Esophagus squamous epithelium (tissue), 4 donors: ENCODE measurements around the gene NR3C2.

ENCODE experiments used
- POLR2A ChIP-seq, 4 donors: fragments of 450-650 bp; IDR thresholded peaks; one replicate each; pipeline ENCODE4 v1.6.1; 2017; ENCODE audit warnings: antibody characterized with exemption in 4 of 4, mild to moderate bottlenecking in 4 of 4, moderate library complexity in 3 of 4
- TF ChIP-seq, protein P1 (sequence below), 6 experiments: fragments of 450-650 bp in 4 of 6; fragments of 200-600 bp in 2 of 6; sonication (generic) in 2 of 6; IDR thresholded peaks; one replicate each; pipeline ENCODE4 v1.5.1; 2016 to 2019; ENCODE audit warnings: antibody characterized with exemption in 6 of 6, mild to moderate bottlenecking in 4 of 6, moderate library complexity in 4 of 6

DNA sequence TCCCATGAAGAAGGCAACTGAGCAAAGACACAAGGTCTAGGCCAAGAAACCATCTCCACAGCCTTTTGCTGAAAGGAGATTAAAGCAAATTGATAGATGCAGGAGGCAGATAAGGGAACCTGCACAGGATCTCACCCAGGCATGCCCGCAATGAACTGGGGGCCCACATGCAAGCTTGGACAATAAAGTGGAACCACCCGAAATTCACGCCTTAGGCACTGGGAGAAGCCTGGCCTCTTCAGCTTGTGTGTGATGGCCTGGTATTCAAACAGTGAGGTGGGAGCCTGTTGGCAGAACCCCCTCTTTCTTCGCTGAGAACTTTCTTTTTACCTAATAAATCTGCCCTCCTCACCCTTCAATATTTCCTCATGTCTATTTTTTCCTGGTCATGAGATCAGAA lies 213.2 kb downstream of the NR3C2 start:
- TF ChIP-seq, protein P1, sequence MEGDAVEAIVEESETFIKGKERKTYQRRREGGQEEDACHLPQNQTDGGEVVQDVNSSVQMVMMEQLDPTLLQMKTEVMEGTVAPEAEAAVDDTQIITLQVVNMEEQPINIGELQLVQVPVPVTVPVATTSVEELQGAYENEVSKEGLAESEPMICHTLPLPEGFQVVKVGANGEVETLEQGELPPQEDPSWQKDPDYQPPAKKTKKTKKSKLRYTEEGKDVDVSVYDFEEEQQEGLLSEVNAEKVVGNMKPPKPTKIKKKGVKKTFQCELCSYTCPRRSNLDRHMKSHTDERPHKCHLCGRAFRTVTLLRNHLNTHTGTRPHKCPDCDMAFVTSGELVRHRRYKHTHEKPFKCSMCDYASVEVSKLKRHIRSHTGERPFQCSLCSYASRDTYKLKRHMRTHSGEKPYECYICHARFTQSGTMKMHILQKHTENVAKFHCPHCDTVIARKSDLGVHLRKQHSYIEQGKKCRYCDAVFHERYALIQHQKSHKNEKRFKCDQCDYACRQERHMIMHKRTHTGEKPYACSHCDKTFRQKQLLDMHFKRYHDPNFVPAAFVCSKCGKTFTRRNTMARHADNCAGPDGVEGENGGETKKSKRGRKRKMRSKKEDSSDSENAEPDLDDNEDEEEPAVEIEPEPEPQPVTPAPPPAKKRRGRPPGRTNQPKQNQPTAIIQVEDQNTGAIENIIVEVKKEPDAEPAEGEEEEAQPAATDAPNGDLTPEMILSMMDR (IDR thresholded peaks at IDR 0.05): no peak
- no peak for TF ChIP-seq POLR2A (IDR thresholded peaks at IDR 0.05)
